Natural killer cell (primary cell): ENCODE measurements around the gene CNDP1. TPM values are rescaled to one million over a fixed set of nuclear protein-coding genes. Genes with fewer than 3 reads are reported as not detected.

Experiments
- ATAC-seq, 3 donors: fragments of 150-1000 bp in 2 of 3; fragments of 200-7000 bp in 1 of 3; cut with Tn5 transposase; 1 replicate in 1 of 3; 2 replicates in 2 of 3; pipeline ENCODE4 v1.10.0; 2021; ENCODE audit warnings: mild to moderate bottlenecking in 2 of 3, moderate library complexity in 2 of 3
- DNase-seq, 2 donors: peaks; one replicate each; pipeline versions ENCODE4 v3.0.0 to v3.0.0-alpha.2; 2013 to 2021; ENCODE audit warnings: mixed read lengths in 1 of 2
- H3K27ac ChIP-seq: one replicate; pipeline ENCODE4 v1.5.1; 2013; ENCODE audit warnings: mild to moderate bottlenecking, low read length
- H3K27me3 ChIP-seq: one replicate; pipeline ENCODE4 v1.6.1; 2013; ENCODE audit warnings: low read length; ENCODE audit not compliant: control insufficient read depth, insufficient read depth
- H3K36me3 ChIP-seq: one replicate; pipeline ENCODE4 v1.6.1; 2013; ENCODE audit warnings: low read length; ENCODE audit not compliant: control insufficient read depth, insufficient read depth
- H3K4me1 ChIP-seq: one replicate; pipeline ENCODE4 v1.6.1; 2013; ENCODE audit warnings: low read length; ENCODE audit not compliant: control insufficient read depth, insufficient read depth
- H3K4me3 ChIP-seq: one replicate; pipeline ENCODE4 v1.5.1; 2013; ENCODE audit warnings: low read length
- H3K9me3 ChIP-seq: one replicate; pipeline ENCODE4 v1.6.1; 2013; ENCODE audit warnings: low read length; ENCODE audit not compliant: control insufficient read depth, insufficient read depth
- H3K27ac Mint-ChIP-seq, 2 donors: one replicate each; pipeline ENCODE4 v1.8.0; 2022; ENCODE audit warnings: mild to moderate bottlenecking in 2 of 2, mixed read lengths in 2 of 2, moderate library complexity in 1 of 2
- H3K27me3 Mint-ChIP-seq, 2 donors: one replicate each; pipeline ENCODE4 v1.8.0; 2022; ENCODE audit warnings: low read depth in 2 of 2, mixed read lengths in 2 of 2
- H3K36me3 Mint-ChIP-seq: one replicate; pipeline ENCODE4 v1.8.0; 2022; ENCODE audit warnings: mixed read lengths
- H3K4me1 Mint-ChIP-seq, 2 donors: one replicate each; pipeline ENCODE4 v1.8.0; 2022; ENCODE audit warnings: mixed read lengths in 2 of 2
- H3K4me3 Mint-ChIP-seq: one replicate; pipeline ENCODE4 v1.8.0; 2022; ENCODE audit warnings: mild to moderate bottlenecking, moderate library complexity, mixed read lengths
- H3K9me3 Mint-ChIP-seq, 2 donors: one replicate each; pipeline ENCODE4 v1.8.0; 2022; ENCODE audit warnings: mixed read lengths in 2 of 2
- WGBS: methylation state at CpG from one replicate; pipeline ENCODE4 v1.1.7; 2013; ENCODE audit warnings: missing lambda C conversion rate; ENCODE audit not compliant: insufficient coverage; 5-methylcytosine and 5-hydroxymethylcytosine counted together
- intact Hi-C: fragments of 100-400 bp; cut with micrococcal nuclease; formaldehyde crosslinking; loops from one replicate; pipeline ENCODE4 v1.14.2; 2022
- total RNA-seq, 4 donors: library from RNA; stranded (reverse); fragments of 120-200 nt in 1 of 4; gene quantifications; one replicate each; pipeline versions ENCODE4 v1.2.3 to v1.2.4, GENCODE V29; 2013 to 2022
- TF ChIP-seq, protein P1 (sequence below): fragments of 200-600 bp; IDR thresholded peaks from one replicate; pipeline ENCODE4 v1.8.0; 2022; ENCODE audit warnings: antibody characterized with exemption

The CNDP1 gene
- total RNA-seq, 3 donors from 2014 or later (not counting 1 experiment from before 2014, with no cell fraction given) = 0.31 to 0.60 (median 0.57) TPM

DNA sequence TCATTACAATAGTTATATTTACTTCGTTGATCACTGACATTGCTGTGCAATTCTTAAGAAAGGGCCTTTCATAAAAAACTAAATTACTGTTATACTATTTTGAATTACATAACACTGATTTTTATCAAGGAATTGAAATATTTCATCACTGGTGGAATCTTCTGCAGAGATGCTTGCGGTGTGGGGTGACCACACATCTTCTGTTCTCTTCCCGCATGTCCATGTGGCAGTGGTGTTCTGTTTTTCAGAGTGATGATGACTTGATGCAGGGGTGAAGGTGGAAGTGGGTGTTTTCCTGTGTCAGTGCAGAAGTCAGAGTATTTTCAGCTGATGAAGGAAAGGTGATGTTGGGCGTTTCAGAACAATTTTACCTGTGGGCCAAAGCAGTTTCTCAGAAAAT, 31.2 kb upstream of the CNDP1 start:
- intact Hi-C loops = no loop called here
- H3K27ac ChIP-seq = no peak overlapping the region
- H3K36me3 ChIP-seq = peaks cover 51% of the 10 kb centered on the region
- Mint-ChIP-seq H3K9me3 (no peaks in the 10 kb centered on the region), H3K4me3 (no peak overlapping the region), H3K4me1 (peaks cover 29 to 37% of the 10 kb centered on the region in 2 donors), H3K36me3 (peaks cover 6% of the 10 kb centered on the region), H3K27me3 (no peaks in the 10 kb centered on the region), H3K27ac (peak overlapping the region; percentile 23 to 52)
- WGBS = 92% methylated on average over 3 of the region's 4 CpGs
- no peaks in the 10 kb centered on the region for H3K27me3 ChIP-seq
- TF ChIP-seq, protein P1, sequence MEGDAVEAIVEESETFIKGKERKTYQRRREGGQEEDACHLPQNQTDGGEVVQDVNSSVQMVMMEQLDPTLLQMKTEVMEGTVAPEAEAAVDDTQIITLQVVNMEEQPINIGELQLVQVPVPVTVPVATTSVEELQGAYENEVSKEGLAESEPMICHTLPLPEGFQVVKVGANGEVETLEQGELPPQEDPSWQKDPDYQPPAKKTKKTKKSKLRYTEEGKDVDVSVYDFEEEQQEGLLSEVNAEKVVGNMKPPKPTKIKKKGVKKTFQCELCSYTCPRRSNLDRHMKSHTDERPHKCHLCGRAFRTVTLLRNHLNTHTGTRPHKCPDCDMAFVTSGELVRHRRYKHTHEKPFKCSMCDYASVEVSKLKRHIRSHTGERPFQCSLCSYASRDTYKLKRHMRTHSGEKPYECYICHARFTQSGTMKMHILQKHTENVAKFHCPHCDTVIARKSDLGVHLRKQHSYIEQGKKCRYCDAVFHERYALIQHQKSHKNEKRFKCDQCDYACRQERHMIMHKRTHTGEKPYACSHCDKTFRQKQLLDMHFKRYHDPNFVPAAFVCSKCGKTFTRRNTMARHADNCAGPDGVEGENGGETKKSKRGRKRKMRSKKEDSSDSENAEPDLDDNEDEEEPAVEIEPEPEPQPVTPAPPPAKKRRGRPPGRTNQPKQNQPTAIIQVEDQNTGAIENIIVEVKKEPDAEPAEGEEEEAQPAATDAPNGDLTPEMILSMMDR = no peak
- no peak for DNase-seq
- peaks cover 23% of the 10 kb centered on the region for H3K4me1 ChIP-seq
- no peak overlapping the region for H3K4me3 ChIP-seq
- H3K9me3 ChIP-seq = no peaks in the 10 kb centered on the region
- no peak for ATAC-seq

DNA sequence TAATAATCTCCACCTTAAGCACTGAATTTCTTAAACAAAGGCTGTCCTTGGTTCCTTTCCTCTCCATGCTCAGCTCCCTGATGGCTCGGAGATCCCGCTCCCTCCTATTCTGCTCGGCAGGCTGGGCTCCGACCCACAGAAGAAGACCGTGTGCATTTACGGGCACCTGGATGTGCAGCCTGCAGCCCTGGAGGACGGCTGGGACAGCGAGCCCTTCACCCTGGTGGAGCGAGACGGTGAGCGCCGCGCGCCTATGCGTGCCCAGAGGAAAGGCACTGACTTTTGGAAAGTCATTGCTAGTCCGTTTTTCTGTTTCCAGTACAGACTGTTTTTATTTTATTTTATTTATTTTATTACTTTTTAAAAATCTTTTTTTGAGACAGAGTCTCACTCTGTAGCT, 28.5 kb upstream of the CNDP1 start:
- peaks cover 6% of the 10 kb centered on the region for H3K36me3 Mint-ChIP-seq
- ATAC-seq = no peak
- intact Hi-C loops = no loop called here

DNA sequence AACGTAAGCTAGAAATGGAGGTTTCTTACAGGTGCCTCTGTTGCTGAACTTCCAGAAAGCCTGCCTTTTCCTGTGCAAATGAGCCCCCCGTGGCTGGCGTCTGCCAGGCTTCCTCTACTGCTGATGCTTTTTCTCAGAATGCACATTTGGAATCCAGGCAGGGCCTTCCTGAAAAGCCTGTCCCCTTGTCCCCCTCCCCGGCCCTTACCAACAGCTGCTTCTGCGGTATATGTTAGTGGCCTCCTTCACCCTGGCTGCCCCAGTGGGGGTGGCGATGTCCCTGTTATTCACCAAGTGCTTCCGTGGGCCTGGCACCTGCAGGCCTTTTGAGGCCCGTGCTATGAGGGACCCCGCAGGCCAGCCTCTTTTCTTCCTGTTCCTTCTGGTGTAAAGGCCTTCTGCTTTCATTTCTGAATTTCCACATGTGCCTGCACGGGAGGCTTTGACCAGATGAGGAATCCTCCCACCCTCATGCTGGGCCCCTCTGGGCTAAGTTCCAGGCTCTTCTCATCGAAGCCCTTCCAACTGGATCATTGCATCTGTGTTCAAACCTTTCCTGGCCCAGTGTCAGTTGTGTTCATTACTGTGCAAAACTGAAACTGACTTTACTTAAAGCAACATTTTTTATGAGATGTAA, 27.7 kb upstream of the CNDP1 start:
- peaks cover 5 to 16% of the 10 kb centered on the region in 2 donors for H3K4me1 Mint-ChIP-seq
- H3K27me3 ChIP-seq = no peaks in the 10 kb centered on the region
- peak overlapping the region; percentile 19 to 71 for H3K27ac Mint-ChIP-seq
- H3K4me3 Mint-ChIP-seq = no peak overlapping the region
- 50% methylated on average over 11 of the region's 11 CpGs for WGBS
- peaks cover 6% of the 10 kb centered on the region for H3K36me3 Mint-ChIP-seq
- H3K4me3 ChIP-seq = no peak overlapping the region
- DNase-seq (no peak), ATAC-seq (no peak)
- H3K9me3 Mint-ChIP-seq = no peaks in the 10 kb centered on the region
- H3K9me3 ChIP-seq = no peaks in the 10 kb centered on the region
- TF ChIP-seq, protein P1 = no peak
- no peak overlapping the region for H3K27ac ChIP-seq
- no peaks in the 10 kb centered on the region for H3K4me1 ChIP-seq
- intact Hi-C loops = no loop called here
- peaks cover 78% of the 10 kb centered on the region for H3K36me3 ChIP-seq
- H3K27me3 Mint-ChIP-seq = no peaks in the 10 kb centered on the region

More for the DNA sequence above, 28.5 kb upstream of the CNDP1 start:
- TF ChIP-seq, protein P1 = no peak
- no peaks in the 10 kb centered on the region for H3K9me3 Mint-ChIP-seq
- no peak for DNase-seq
- Histone ChIP-seq H3K9me3 (no peaks in the 10 kb centered on the region), H3K27ac (no peak overlapping the region), H3K4me1 (peaks cover 5% of the 10 kb centered on the region), H3K36me3 (peaks cover 76% of the 10 kb centered on the region), H3K27me3 (no peaks in the 10 kb centered on the region), H3K4me3 (no peak overlapping the region)
- H3K4me1 Mint-ChIP-seq = peaks cover 5 to 21% of the 10 kb centered on the region in 2 donors
- WGBS = 96% methylated on average over 15 of the region's 16 CpGs
- no peak overlapping the region for H3K27ac Mint-ChIP-seq
- no peaks in the 10 kb centered on the region for H3K27me3 Mint-ChIP-seq
- no peak overlapping the region for H3K4me3 Mint-ChIP-seq
